Upper lobe of left lung (tissue), 4 donors: ENCODE results near the gene LGALS9.

Source experiments
- CTCF ChIP-seq, 6 experiments: fragments of 450-650 bp in 4 of 6; fragments of 200-600 bp in 2 of 6; sonication (generic) in 2 of 6; IDR thresholded peaks; one replicate each; pipeline ENCODE4 v1.5.1; 2016 to 2019; ENCODE audit warnings: antibody characterized with exemption in 6 of 6
- POLR2A ChIP-seq, 4 donors: fragments of 450-650 bp; IDR thresholded peaks; one replicate each; pipeline ENCODE4 v1.5.1; 2016 to 2017; ENCODE audit warnings: antibody characterized with exemption in 4 of 4, mild to moderate bottlenecking in 2 of 4

- no peak for TF ChIP-seq CTCF (IDR thresholded peaks at IDR 0.05)
- no peak for TF ChIP-seq POLR2A (IDR thresholded peaks at IDR 0.05)
Measured at GRCh38 chr17:27613433-27613832, 17.6 kb upstream of the LGALS9 start.
